ENCODE measurements around the gene GBX1.

DNA sequence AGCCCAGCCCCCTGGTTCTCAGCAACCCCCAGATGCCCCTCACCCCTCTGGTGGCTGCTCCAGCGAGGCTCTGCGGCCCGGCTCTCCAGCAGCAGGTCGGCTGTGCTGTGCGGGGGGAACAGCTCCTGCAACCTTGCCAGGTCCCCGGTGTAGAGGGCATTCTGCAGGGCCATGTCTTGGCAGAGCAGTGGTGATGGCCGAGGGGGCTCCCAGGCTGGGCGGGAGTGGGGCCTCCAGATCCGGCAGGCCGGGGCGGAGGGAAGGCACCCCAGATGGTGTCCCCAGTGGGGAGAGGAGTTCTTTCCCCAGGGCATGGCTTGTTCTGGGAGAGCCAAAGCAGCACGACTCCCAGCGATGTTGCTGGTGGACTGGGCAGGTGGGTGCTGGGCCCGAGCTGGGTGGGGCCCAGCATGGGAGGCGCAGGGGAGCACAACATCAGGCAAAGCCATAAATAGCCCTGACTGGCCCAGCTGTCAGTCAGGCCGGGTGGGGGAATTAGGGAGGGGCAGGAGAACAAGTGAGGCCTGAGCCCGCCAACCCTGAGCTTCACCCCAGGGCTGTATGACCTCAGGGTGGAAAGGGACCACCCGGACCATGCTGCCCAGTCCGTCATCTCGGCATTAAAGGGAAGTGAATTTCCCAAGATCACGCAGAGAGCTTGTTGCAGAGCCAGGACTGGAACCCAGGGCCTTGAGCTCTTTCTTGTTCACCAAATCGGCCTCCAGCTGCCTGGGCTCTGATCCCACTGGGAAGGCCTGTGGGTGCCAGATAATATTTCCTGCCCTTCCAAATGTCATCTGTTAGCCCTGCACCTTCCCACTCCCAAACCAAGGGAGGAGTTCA is 20.1 kb upstream of the GBX1 start:
- TF ChIP-seq CTCF (IDR thresholded peaks at IDR 0.05) = no peak
- TF ChIP-seq ZFX (IDR thresholded peaks at IDR 0.05; ENCODE audit: borderline replicate concordance) = no peak
